ENCODE measurements around the gene KLHL28.

KLHL28 gene

GRCh38 chr14:44970907-44971306 is 9.2 kb upstream of the KLHL28 start:
- DNase-seq = no peak
- Histone ChIP-seq H3K18ac (ENCODE audit: low read length) (no peak overlapping the region), H3K27ac (ENCODE audit: low read depth, low read length) (no peak overlapping the region), H2AK5ac (ENCODE audit: low read length) (no peak overlapping the region), H3K79me2 (ENCODE audit: control insufficient read depth, insufficient read depth, low read length, poor library complexity) (no peaks in the 10 kb centered on the region), H3K4me1 (ENCODE audit: control insufficient read depth in 1 of 2, insufficient read depth in 2 of 2, low read length in 2 of 2) (no peaks in the 10 kb centered on the region), H3K36me3 (ENCODE audit: control insufficient read depth in 1 of 2, insufficient read depth in 2 of 2, low read length in 2 of 2) (no peaks in the 10 kb centered on the region), H3K79me1 (ENCODE audit: low read length) (no peaks in the 10 kb centered on the region), H2BK120ac (ENCODE audit: insufficient read depth, low read length, poor library complexity) (no peak overlapping the region), H4K8ac (ENCODE audit: low read depth, low read length) (no peak overlapping the region), H4K91ac (ENCODE audit: low read depth, low read length) (no peak overlapping the region), H3K9me3 (ENCODE audit: insufficient read depth, low read depth, low read length) (no peaks in the 10 kb centered on the region), H3K23ac (ENCODE audit: low read length) (no peak overlapping the region), H3K27me3 (ENCODE audit: insufficient read depth, low read length) (no peaks in the 10 kb centered on the region), H4K12ac (ENCODE audit: low read depth, low read length) (no peak overlapping the region), H3K4me2 (ENCODE audit: low read length) (no peak overlapping the region), H3K14ac (ENCODE audit: low read length) (no peak overlapping the region), H2AFZ (ENCODE audit: insufficient read depth, low read length, poor library complexity) (no peak overlapping the region), H3K4ac (ENCODE audit: low read depth, low read length) (no peak overlapping the region), H3K4me3 (ENCODE audit: low read depth, low read length) (no peak overlapping the region), H2BK12ac (ENCODE audit: low read length) (no peak overlapping the region), H3K9ac (ENCODE audit: low read length) (no peak overlapping the region), H2BK5ac (ENCODE audit: low read depth, low read length, poor library complexity) (no peak overlapping the region)

DNA sequence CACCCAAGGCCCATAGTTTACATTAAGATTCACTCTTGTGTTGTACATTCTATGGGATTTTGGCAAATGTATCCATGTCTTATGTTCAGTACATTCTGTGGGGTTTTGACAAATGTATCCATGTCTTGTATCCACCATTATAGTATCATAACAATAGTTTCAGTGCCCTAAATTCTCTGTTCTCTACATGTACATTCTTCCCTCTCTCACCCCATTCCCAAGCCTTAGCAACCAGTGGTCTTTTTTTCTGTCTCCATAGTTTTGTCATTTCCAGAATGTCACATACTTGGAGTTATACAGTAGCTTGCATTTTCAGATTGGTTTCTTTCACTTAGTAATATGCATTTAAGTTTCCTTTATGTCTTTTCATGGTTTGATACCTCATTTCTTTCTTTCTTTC is 7.0 kb upstream of the KLHL28 start:
- Histone ChIP-seq H3K79me2 (ENCODE audit: control insufficient read depth, insufficient read depth, low read length, poor library complexity) (no peaks in the 10 kb centered on the region), H3K4ac (ENCODE audit: low read depth, low read length) (no peak overlapping the region), H3K36me3 (ENCODE audit: control insufficient read depth in 1 of 2, insufficient read depth in 2 of 2, low read length in 2 of 2) (no peaks in the 10 kb centered on the region), H3K9ac (ENCODE audit: low read length) (no peak overlapping the region), H3K4me2 (ENCODE audit: low read length) (no peak overlapping the region), H3K27ac (ENCODE audit: low read depth, low read length) (no peak overlapping the region), H3K14ac (ENCODE audit: low read length) (no peak overlapping the region), H3K27me3 (ENCODE audit: insufficient read depth, low read length) (no peaks in the 10 kb centered on the region), H2AK5ac (ENCODE audit: low read length) (no peak overlapping the region), H2AFZ (ENCODE audit: insufficient read depth, low read length, poor library complexity) (no peak overlapping the region), H3K4me3 (ENCODE audit: low read depth, low read length) (no peak overlapping the region), H2BK120ac (ENCODE audit: insufficient read depth, low read length, poor library complexity) (no peak overlapping the region), H4K12ac (ENCODE audit: low read depth, low read length) (no peak overlapping the region), H2BK12ac (ENCODE audit: low read length) (no peak overlapping the region), H3K18ac (ENCODE audit: low read length) (no peak overlapping the region), H3K9me3 (ENCODE audit: insufficient read depth, low read depth, low read length) (no peaks in the 10 kb centered on the region), H3K79me1 (ENCODE audit: low read length) (no peaks in the 10 kb centered on the region), H3K23ac (ENCODE audit: low read length) (no peak overlapping the region), H4K8ac (ENCODE audit: low read depth, low read length) (no peak overlapping the region), H4K91ac (ENCODE audit: low read depth, low read length) (no peak overlapping the region), H2BK5ac (ENCODE audit: low read depth, low read length, poor library complexity) (no peak overlapping the region), H3K4me1 (ENCODE audit: control insufficient read depth in 1 of 2, insufficient read depth in 2 of 2, low read length in 2 of 2) (peaks cover 4 to 5% of the 10 kb centered on the region in 2 experiments)
- no peak for DNase-seq

- no CpG with 5 or more reads among the region's 4 CpGs for WGBS (ENCODE audit: extremely low coverage, insufficient coverage, insufficient read length)
- no peak overlapping the region for H3K4me2 ChIP-seq (ENCODE audit: low read length)
- no peaks in the 10 kb centered on the region for H3K79me2 ChIP-seq (ENCODE audit: control insufficient read depth, insufficient read depth, low read length, poor library complexity)
- no peaks in the 10 kb centered on the region for H3K36me3 ChIP-seq (ENCODE audit: control insufficient read depth in 1 of 2, insufficient read depth in 2 of 2, low read length in 2 of 2)
- H2AK5ac ChIP-seq (ENCODE audit: low read length) = no peak overlapping the region
- no peaks in the 10 kb centered on the region for H3K79me1 ChIP-seq (ENCODE audit: low read length)
- H2AFZ ChIP-seq (ENCODE audit: insufficient read depth, low read length, poor library complexity) = no peak overlapping the region
- H3K27me3 ChIP-seq (ENCODE audit: insufficient read depth, low read length) = no peaks in the 10 kb centered on the region
- H2BK120ac ChIP-seq (ENCODE audit: insufficient read depth, low read length, poor library complexity) = no peak overlapping the region
- H4K12ac ChIP-seq (ENCODE audit: low read depth, low read length) = no peak overlapping the region
- H3K4ac ChIP-seq (ENCODE audit: low read depth, low read length) = peak overlapping the region; percentile 72
- H2BK5ac ChIP-seq (ENCODE audit: low read depth, low read length, poor library complexity) = no peak overlapping the region
- DNase-seq = no peak
- no peak overlapping the region for H3K23ac ChIP-seq (ENCODE audit: low read length)
- H4K8ac ChIP-seq (ENCODE audit: low read depth, low read length) = no peak overlapping the region
- no peak overlapping the region for H3K9ac ChIP-seq (ENCODE audit: low read length)
- H3K18ac ChIP-seq (ENCODE audit: low read length) = no peak overlapping the region
- H3K9me3 ChIP-seq (ENCODE audit: insufficient read depth, low read depth, low read length) = no peaks in the 10 kb centered on the region
- H3K14ac ChIP-seq (ENCODE audit: low read length) = no peak overlapping the region
- no peak overlapping the region for H4K91ac ChIP-seq (ENCODE audit: low read depth, low read length)
- H3K4me3 ChIP-seq (ENCODE audit: low read depth, low read length) = no peak overlapping the region
- H3K27ac ChIP-seq (ENCODE audit: low read depth, low read length) = no peak overlapping the region
- H3K4me1 ChIP-seq (ENCODE audit: control insufficient read depth in 1 of 2, insufficient read depth in 2 of 2, low read length in 2 of 2) = peaks cover 10 to 14% of the 10 kb centered on the region in 2 experiments
- no peak overlapping the region for H2BK12ac ChIP-seq (ENCODE audit: low read length)
These were observed 5.0 kb upstream of the KLHL28 start for GRCh38 chr14:44966601-44967336.

DNA sequence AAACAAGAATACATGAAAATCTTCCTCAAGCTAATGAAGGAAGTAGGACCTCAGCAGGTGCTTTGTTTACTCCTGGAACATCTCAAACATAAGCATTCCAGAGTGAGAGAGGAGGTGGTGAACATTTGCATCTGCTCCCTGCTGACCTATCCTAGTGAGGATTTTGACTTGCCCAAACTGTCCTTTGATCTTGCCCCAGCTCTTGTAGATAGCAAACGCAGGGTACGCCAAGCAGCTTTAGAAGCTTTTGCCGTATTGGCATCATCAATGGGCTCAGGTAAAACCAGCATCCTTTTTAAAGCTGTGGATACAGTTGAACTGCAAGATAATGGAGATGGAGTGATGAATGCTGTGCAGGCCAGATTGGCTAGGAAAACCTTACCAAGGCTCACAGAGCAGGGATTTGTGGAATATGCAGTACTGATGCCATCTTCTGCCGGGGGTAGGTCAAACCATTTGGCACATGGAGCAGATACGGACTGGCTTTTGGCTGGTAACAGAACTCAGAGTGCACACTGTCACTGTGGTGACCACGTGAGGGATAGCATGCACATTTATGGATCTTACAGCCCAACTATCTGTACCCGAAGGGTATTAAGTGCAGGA is 2.1 kb upstream of the KLHL28 start:
- H3K4me3 ChIP-seq (ENCODE audit: low read depth, low read length) = no peak overlapping the region
- H3K14ac ChIP-seq (ENCODE audit: low read length) = no peak overlapping the region
- no peak overlapping the region for H4K12ac ChIP-seq (ENCODE audit: low read depth, low read length)
- H4K8ac ChIP-seq (ENCODE audit: low read depth, low read length) = no peak overlapping the region
- no peak overlapping the region for H2AK5ac ChIP-seq (ENCODE audit: low read length)
- H3K4me2 ChIP-seq (ENCODE audit: low read length) = peak overlapping the region; percentile 78
- no peak overlapping the region for H2BK12ac ChIP-seq (ENCODE audit: low read length)
- H2BK120ac ChIP-seq (ENCODE audit: insufficient read depth, low read length, poor library complexity) = no peak overlapping the region
- H3K79me2 ChIP-seq (ENCODE audit: control insufficient read depth, insufficient read depth, low read length, poor library complexity) = peaks cover 3% of the 10 kb centered on the region
- H3K9ac ChIP-seq (ENCODE audit: low read length) = no peak overlapping the region
- H3K27ac ChIP-seq (ENCODE audit: low read depth, low read length) = no peak overlapping the region
- H3K9me3 ChIP-seq (ENCODE audit: insufficient read depth, low read depth, low read length) = no peaks in the 10 kb centered on the region
- no peak overlapping the region for H4K91ac ChIP-seq (ENCODE audit: low read depth, low read length)
- H2BK5ac ChIP-seq (ENCODE audit: low read depth, low read length, poor library complexity) = no peak overlapping the region
- no peak overlapping the region for H3K18ac ChIP-seq (ENCODE audit: low read length)
- peak overlapping the region; percentile 22 for H3K4ac ChIP-seq (ENCODE audit: low read depth, low read length)
- no CpG with 5 or more reads among the region's 7 CpGs for WGBS (ENCODE audit: extremely low coverage, insufficient coverage, insufficient read length)
- H3K27me3 ChIP-seq (ENCODE audit: insufficient read depth, low read length) = no peaks in the 10 kb centered on the region
- peaks cover 10 to 14% of the 10 kb centered on the region in 2 experiments for H3K4me1 ChIP-seq (ENCODE audit: control insufficient read depth in 1 of 2, insufficient read depth in 2 of 2, low read length in 2 of 2)
- no peaks in the 10 kb centered on the region for H3K36me3 ChIP-seq (ENCODE audit: control insufficient read depth in 1 of 2, insufficient read depth in 2 of 2, low read length in 2 of 2)
- no peak overlapping the region for H2AFZ ChIP-seq (ENCODE audit: insufficient read depth, low read length, poor library complexity)
- H3K23ac ChIP-seq (ENCODE audit: low read length) = no peak overlapping the region
- no peak for DNase-seq
- H3K79me1 ChIP-seq (ENCODE audit: low read length) = peaks cover 4% of the 10 kb centered on the region
